ENCODE results near the gene NOL11. TPM values are rescaled to one million over a fixed set of nuclear protein-coding genes. Genes with fewer than 3 reads are reported as not detected.

NOL11 gene
- total RNA-seq, 3 donors from 2014 or later = 25.1 to 45.5 (median 35.4) TPM

- Histone ChIP-seq H3K4me1 (no peaks in the 10 kb centered on the region), H3K27me3 (no peaks in the 10 kb centered on the region), H3K4me3 (no peak overlapping the region), H3K27ac (no peak overlapping the region), H3K36me3 (no peaks in the 10 kb centered on the region), H3K9me3 (no peaks in the 10 kb centered on the region)
- TF ChIP-seq POLR2A (IDR thresholded peaks at IDR 0.05) (no peak), POLR2AphosphoS5 (IDR thresholded peaks at IDR 0.05) (no peak), CTCF (IDR thresholded peaks at IDR 0.05) (no peak)
- DNase-seq (ENCODE audit: low spot score in 2 of 2) = no peak
- intact Hi-C loops (cut with DNase I; ENCODE audit: low total_unique reads) = loop anchor here (5.0 kb wide), 1 partner anchor 476 kb away; no protein-coding TSS in a partner anchor
These were observed 39.3 kb upstream of the NOL11 start for GRCh38 chr17:67678414-67678813.

- DNase-seq (ENCODE audit: low spot score in 2 of 2) = no peak
- H3K4me1 ChIP-seq = no peaks in the 10 kb centered on the region
- H3K4me3 ChIP-seq = no peak overlapping the region
- H3K36me3 ChIP-seq = no peaks in the 10 kb centered on the region
- H3K9me3 ChIP-seq = no peaks in the 10 kb centered on the region
- no peak overlapping the region for H3K27ac ChIP-seq
- TF ChIP-seq POLR2AphosphoS5 (IDR thresholded peaks at IDR 0.05) = no peak
- TF ChIP-seq POLR2A (IDR thresholded peaks at IDR 0.05) = no peak
- intact Hi-C loops (cut with DNase I; ENCODE audit: low total_unique reads) = loop anchor here (5.0 kb wide), 1 partner anchor 477 kb away; no protein-coding TSS in a partner anchor
- H3K27me3 ChIP-seq = no peaks in the 10 kb centered on the region
These were observed 38.5 kb upstream of the NOL11 start for GRCh38 chr17:67679225-67679624.

- no peak overlapping the region for H3K27ac ChIP-seq
- DNase-seq (ENCODE audit: low spot score in 2 of 2) = no peak
- TF ChIP-seq CTCF (IDR thresholded peaks at IDR 0.05) (no peak), POLR2A (IDR thresholded peaks at IDR 0.05) (no peak), POLR2AphosphoS5 (IDR thresholded peaks at IDR 0.05) (no peak)
- no peaks in the 10 kb centered on the region for H3K27me3 ChIP-seq
- no peak overlapping the region for H3K4me3 ChIP-seq
- H3K9me3 ChIP-seq = no peaks in the 10 kb centered on the region
- intact Hi-C loops (cut with DNase I; ENCODE audit: low total_unique reads) = loop anchor here (5.0 kb wide), 1 partner anchor 477 kb away; no protein-coding TSS in a partner anchor
- no peaks in the 10 kb centered on the region for H3K36me3 ChIP-seq
- H3K4me1 ChIP-seq = no peaks in the 10 kb centered on the region
These were observed 38.0 kb upstream of the NOL11 start for GRCh38 chr17:67679721-67680120.

GRCh38 chr17:67680445-67681224 is 37.1 kb upstream of the NOL11 start:
- Histone ChIP-seq H3K4me1 (no peaks in the 10 kb centered on the region), H3K27ac (no peak overlapping the region), H3K9me3 (no peaks in the 10 kb centered on the region), H3K27me3 (no peaks in the 10 kb centered on the region), H3K36me3 (no peaks in the 10 kb centered on the region), H3K4me3 (no peak overlapping the region)
- intact Hi-C loops (cut with DNase I; ENCODE audit: low total_unique reads) = no loop called here
- no peak for DNase-seq (ENCODE audit: low spot score in 2 of 2)
- no peak for TF ChIP-seq POLR2AphosphoS5 (IDR thresholded peaks at IDR 0.05)
- TF ChIP-seq CTCF (IDR thresholded peaks at IDR 0.05) = no peak
- TF ChIP-seq POLR2A (IDR thresholded peaks at IDR 0.05) = no peak

GRCh38 chr17:67682196-67682595 is 35.5 kb upstream of the NOL11 start:
- Histone ChIP-seq H3K27me3 (no peaks in the 10 kb centered on the region), H3K36me3 (no peaks in the 10 kb centered on the region), H3K4me1 (no peaks in the 10 kb centered on the region), H3K9me3 (no peaks in the 10 kb centered on the region), H3K27ac (no peak overlapping the region), H3K4me3 (no peak overlapping the region)
- TF ChIP-seq CTCF (IDR thresholded peaks at IDR 0.05) = no peak
- no peak for TF ChIP-seq POLR2AphosphoS5 (IDR thresholded peaks at IDR 0.05)
- TF ChIP-seq POLR2A (IDR thresholded peaks at IDR 0.05) = no peak
- intact Hi-C loops (cut with DNase I; ENCODE audit: low total_unique reads) = no loop called here
- no peak for DNase-seq (ENCODE audit: low spot score in 2 of 2)
